ENCODE results near the gene STIP1. TPM values are rescaled to one million over a fixed set of nuclear protein-coding genes. Genes with fewer than 3 reads are reported as not detected.

STIP1 gene
- total and polyA plus RNA-seq, 2 of the 4 experiments (the other 2 are of a cell fraction): 201 to 489 TPM

DNA sequence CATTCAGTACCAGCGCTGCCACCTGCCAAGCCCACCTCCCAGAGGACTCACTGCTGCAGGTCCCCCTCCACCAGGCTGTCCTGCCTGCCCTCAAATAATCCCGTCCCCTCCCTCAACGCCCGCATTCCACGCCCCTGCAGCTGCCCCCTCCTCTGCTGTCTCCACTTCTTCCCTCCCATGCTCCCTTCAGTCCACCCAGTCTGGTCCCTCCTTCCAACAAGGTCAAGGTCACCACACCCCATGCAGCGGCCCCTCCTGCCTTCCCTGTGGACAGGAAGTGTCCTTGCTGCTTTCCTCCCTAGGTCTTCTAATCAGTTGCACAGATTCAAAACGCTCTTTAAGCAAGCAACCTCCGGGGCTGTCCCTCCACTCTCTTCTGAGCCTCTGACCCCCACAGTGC lies 32.2 kb upstream of the STIP1 start (continued):
- no peak for TF ChIP-seq FOS (IDR thresholded peaks at IDR 0.05; ENCODE audit: low read depth, low read length)
- TF ChIP-seq MXI1 (IDR thresholded peaks at IDR 0.05; ENCODE audit: borderline replicate concordance, low read depth, low read length): no peak
- no peak for TF ChIP-seq BHLHE40 (IDR thresholded peaks at IDR 0.05; ENCODE audit: low read depth, low read length)
- TF ChIP-seq POLR2A (IDR thresholded peaks at IDR 0.05; ENCODE audit: low read depth, low read length): no peak
- no peak for TF ChIP-seq SMC3 (IDR thresholded peaks at IDR 0.05; ENCODE audit: low read depth, low read length)

DNA sequence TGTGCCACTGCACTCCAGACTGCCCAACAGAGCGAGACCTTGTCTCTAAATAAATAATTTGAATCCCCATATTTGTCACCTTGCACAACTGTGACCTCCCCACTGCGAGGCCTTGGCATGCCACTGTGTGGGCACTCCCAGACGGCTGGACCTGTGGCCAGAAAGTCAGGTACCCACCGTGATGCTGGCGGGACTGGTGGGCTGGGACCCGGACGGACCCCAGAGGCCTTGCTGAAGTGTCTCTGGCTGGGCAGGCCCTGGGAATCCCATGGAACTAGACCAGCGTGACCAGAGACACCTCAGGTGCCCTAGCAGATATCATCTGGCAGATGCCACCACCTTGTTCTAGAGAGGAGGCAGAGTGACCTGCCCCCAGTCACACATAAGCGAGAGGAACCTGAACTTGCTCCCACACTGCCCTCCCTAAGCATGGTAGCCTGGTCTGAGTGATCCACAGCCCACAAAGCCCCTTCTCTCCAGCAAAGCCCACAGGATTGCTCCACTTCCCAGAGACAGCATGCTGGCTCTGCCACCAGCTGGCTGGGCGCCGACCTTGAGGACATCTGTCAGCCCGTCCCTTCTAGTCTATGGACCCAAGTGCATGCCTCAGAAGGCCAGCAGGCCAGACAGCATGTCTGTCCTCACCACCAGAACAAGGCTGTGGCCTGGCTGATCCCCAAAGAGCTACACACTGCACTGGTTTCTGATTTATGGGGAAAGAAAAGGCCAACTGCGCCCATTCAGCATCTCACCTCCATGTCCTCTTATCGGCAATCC lies 29.5 kb upstream of the STIP1 start:
- Histone ChIP-seq H3K4me2 (ENCODE audit: low read depth, low read length) (no peak overlapping the region), H3K36me3 (ENCODE audit: control insufficient read depth, insufficient read depth, low read length) (no peaks in the 10 kb centered on the region), H2BK20ac (ENCODE audit: low read depth, low read length) (no peak overlapping the region), H2AK5ac (ENCODE audit: low read depth, low read length) (no peak overlapping the region), H3K27me3 (ENCODE audit: control insufficient read depth, insufficient read depth, low read length) (no peaks in the 10 kb centered on the region), H4K20me1 (ENCODE audit: insufficient read depth, low read length) (peaks cover 17% of the 10 kb centered on the region; the same call in 1 of the 2 replicates), H3K56ac (ENCODE audit: extremely low read depth, insufficient read depth, low read length) (no peak overlapping the region), H3K79me1 (ENCODE audit: low read depth in 1 of 2, low read length in 2 of 2) (peaks cover 3 to 5% of the 10 kb centered on the region in 2 experiments; a peak in 2 of 4 replicates), H3K4me3 (ENCODE audit: insufficient read depth, low read depth, low read length) (no peak overlapping the region), H2BK5ac (ENCODE audit: low read depth, low read length, poor library complexity, severe bottlenecking) (no peak overlapping the region), H3K27ac (ENCODE audit: insufficient read depth, low read length) (no peak overlapping the region), H4K8ac (ENCODE audit: low read depth in 2 of 2, low read length in 2 of 2) (no peak overlapping the region), H2AK9ac (replicated peaks; ENCODE audit: low read depth, low read length, poor library complexity) (no peak overlapping the region), H2AFZ (replicated peaks; ENCODE audit: low read length, poor library complexity) (no peak overlapping the region), H3K9me1 (ENCODE audit: insufficient read depth, low read length) (no peaks in the 10 kb centered on the region), H3K14ac (replicated peaks; ENCODE audit: low read depth, low read length) (no peak overlapping the region), H2BK120ac (ENCODE audit: low read depth, low read length) (no peak overlapping the region), H3K4me1 (ENCODE audit: control insufficient read depth, insufficient read depth, low read length) (no peaks in the 10 kb centered on the region), H3K18ac (ENCODE audit: low read depth, low read length) (no peak overlapping the region), H4K5ac (ENCODE audit: low read depth, low read length) (no peak overlapping the region), H4K91ac (ENCODE audit: insufficient read depth, low read depth, low read length) (no peak overlapping the region), H3K9me3 (ENCODE audit: control insufficient read depth, insufficient read depth, low read length) (no peaks in the 10 kb centered on the region), H3K23ac (ENCODE audit: low read depth, low read length) (no peak overlapping the region), H3K9ac (ENCODE audit: low read depth, low read length) (no peak overlapping the region), H3K4ac (ENCODE audit: low read depth, low read length) (no peak overlapping the region), H2BK15ac (ENCODE audit: low read depth, low read length) (no peak overlapping the region)
- TF ChIP-seq NFE2L2 (IDR thresholded peaks at IDR 0.05; ENCODE audit: low read depth, low read length): no peak
- no peak for TF ChIP-seq BHLHE40 (IDR thresholded peaks at IDR 0.05; ENCODE audit: low read depth, low read length)
- TF ChIP-seq RFX5 (IDR thresholded peaks at IDR 0.05; ENCODE audit: low read depth, low read length): no peak
- TF ChIP-seq RAD21 (IDR thresholded peaks at IDR 0.05; ENCODE audit: low read length): no peak
- no peak for TF ChIP-seq MXI1 (IDR thresholded peaks at IDR 0.05; ENCODE audit: borderline replicate concordance, low read depth, low read length)
- TF ChIP-seq, protein P1, sequence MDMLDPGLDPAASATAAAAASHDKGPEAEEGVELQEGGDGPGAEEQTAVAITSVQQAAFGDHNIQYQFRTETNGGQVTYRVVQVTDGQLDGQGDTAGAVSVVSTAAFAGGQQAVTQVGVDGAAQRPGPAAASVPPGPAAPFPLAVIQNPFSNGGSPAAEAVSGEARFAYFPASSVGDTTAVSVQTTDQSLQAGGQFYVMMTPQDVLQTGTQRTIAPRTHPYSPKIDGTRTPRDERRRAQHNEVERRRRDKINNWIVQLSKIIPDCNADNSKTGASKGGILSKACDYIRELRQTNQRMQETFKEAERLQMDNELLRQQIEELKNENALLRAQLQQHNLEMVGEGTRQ (IDR thresholded peaks at IDR 0.05; ENCODE audit: low read depth, low read length): no peak
- ATAC-seq (ENCODE audit: low read depth) (no peak), DNase-seq (no peak)
- intact Hi-C loops (cut with micrococcal nuclease) (no loop called here), in situ Hi-C loops (cut with MboI; ENCODE audit: low sequenced_read_pairs) (no loop called here), dilution Hi-C loops (cut with HindIII; ENCODE audit: low sequenced_read_pairs, unreplicated experiment) (no loop called here)
- ChIA-PET POLR2A (ENCODE audit: unreplicated experiment) (no interaction called here), CTCF (interaction anchor here (0.8 kb wide), 1 partner anchor 154 kb away, joined by 3 read pairs; no protein-coding TSS in a partner anchor)
- no TSS peak for BruUV-seq (replicated peaks)
- WGBS, 2 experiments (ENCODE audit: extremely low coverage in 2 of 2, insufficient read length in 1 of 2): 90% methylated on average over 8 of the region's 14 CpGs; no CpG with 5 or more reads in 1 of the 2 experiments
